PFSK-1 (cell line): ENCODE measurements around the gene GLT6D1.

ENCODE experiments used
- FOXP2 ChIP-seq: optimal IDR thresholded peaks from 2 replicates; pipeline ENCODE3; 2011; ENCODE audit warnings: borderline replicate concordance, control low read depth, inconsistent platforms; ENCODE audit not compliant: insufficient read depth; ENCODE audit errors: extremely low read length, extremely low read depth
- POLR2AphosphoS5 ChIP-seq: IDR thresholded peaks from 2 replicates; pipeline ENCODE4 v1.6.1; 2012; ENCODE audit warnings: low read depth, mild to moderate bottlenecking, control low read depth, low read length, moderate library complexity
- REST ChIP-seq, 2 experiments: IDR thresholded peaks; 2 replicates each; pipeline versions ENCODE4 v1.6.1 to v1.8.0; 2011 to 2012; ENCODE audit warnings: low read depth in 2 of 2, low read length in 2 of 2, control low read depth in 1 of 2, inconsistent platforms in 1 of 2, mild to moderate bottlenecking in 1 of 2, moderate library complexity in 1 of 2; ENCODE audit not compliant: insufficient read depth in 1 of 2
- SIN3A ChIP-seq: IDR thresholded peaks from 2 replicates; pipeline ENCODE4 v1.6.1; 2012; ENCODE audit warnings: mild to moderate bottlenecking, low read length, moderate library complexity, borderline replicate concordance; ENCODE audit not compliant: insufficient read depth
- TAF1 ChIP-seq: IDR thresholded peaks from 2 replicates; pipeline ENCODE4 v1.6.1; 2012; ENCODE audit warnings: low read length, control low read depth, borderline replicate concordance; ENCODE audit not compliant: insufficient read depth

Gene GLT6D1

GRCh38 chr9:135613946-135614805 lies 25.2 kb downstream of the GLT6D1 start:
- no peak for TF ChIP-seq TAF1
- no peak for TF ChIP-seq REST (IDR thresholded peaks at IDR 0.05; ENCODE audit: insufficient read depth in 1 of 2, low read depth in 2 of 2, low read length in 2 of 2)
- no peak for TF ChIP-seq SIN3A

- TF ChIP-seq TAF1 = no peak
These were observed 26.1 kb downstream of the GLT6D1 start for GRCh38 chr9:135612981-135613910.

DNA sequence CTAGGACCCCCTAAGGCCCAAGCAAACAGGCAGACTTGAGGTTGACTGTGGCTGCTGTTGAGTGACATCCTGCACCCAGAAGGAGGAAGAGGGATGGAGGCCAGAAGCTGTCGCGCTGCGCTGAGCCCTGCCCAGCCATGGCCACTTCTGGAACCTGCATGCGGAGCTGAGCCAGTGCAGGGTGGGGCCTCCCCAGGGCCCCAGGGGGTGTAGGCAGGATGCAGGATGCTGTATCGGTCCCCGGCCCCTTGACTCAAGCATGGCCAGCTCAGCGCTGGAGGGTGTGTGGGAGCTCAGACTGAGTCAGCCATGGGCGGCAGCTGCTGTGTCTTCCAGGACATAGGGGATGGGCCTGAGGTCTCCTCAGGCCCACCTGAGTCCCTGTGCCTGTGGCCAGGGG lies 26.9 kb downstream of the GLT6D1 start:
- no peak for TF ChIP-seq FOXP2
- TF ChIP-seq SIN3A = no peak
- TF ChIP-seq REST (IDR thresholded peaks at IDR 0.05; ENCODE audit: insufficient read depth in 1 of 2, low read depth in 2 of 2, low read length in 2 of 2) = no peak
- no peak for TF ChIP-seq POLR2AphosphoS5
- no peak for TF ChIP-seq TAF1

DNA sequence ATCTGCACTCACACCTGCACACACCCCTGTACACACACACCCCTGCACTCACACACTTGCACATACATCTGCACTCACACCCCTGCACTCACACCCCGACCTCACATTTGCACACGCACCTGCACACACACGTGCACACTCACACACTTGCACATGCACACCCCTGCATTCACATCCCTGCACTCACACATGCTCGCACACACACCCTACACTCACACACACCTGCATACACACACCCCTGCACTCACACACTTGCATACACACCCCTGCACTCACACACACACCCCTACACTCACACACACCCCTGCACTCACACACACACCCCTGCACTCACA lies 27.5 kb downstream of the GLT6D1 start:
- TF ChIP-seq REST (IDR thresholded peaks at IDR 0.05; ENCODE audit: insufficient read depth in 1 of 2, low read depth in 2 of 2, low read length in 2 of 2) (no peak), FOXP2 (no peak), POLR2AphosphoS5 (no peak), SIN3A (no peak), TAF1 (no peak)

DNA sequence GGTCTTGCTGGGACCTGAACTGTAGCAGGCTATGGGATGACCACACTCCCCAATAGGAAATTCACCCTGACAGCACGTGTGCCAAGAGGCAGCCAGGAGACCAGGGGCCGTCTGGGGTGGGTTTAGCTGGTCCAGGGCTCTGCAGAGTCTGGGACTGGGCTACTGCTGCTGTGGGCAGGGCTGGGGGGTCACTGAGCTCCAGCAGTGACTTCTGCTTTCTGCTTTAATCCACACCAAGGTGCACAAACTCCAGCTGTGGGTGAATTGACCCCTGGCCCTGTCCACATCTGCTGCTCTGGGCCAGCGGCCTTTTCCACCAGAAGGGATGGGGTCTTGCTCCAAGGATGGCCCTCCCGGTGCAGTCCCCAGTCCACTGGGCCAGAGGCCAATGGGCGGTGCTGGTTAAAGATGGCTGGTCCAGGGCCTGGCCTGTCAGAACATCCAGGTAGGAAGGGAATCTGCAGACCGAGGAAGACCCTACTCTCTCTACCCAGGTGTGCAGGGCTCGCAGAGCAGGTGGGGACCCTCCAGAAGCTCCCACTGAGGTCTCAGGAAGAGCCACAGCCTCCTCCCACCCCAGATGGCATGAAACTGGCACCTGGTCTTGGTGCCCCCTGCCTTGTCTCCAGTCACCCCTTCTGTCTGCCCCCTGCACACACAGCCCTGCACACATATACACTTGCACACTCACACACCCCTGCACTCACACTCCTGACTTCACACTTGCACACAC lies 28.0 kb downstream of the GLT6D1 start:
- TF ChIP-seq REST (IDR thresholded peaks at IDR 0.05; ENCODE audit: insufficient read depth in 1 of 2, low read depth in 2 of 2, low read length in 2 of 2) (no peak), TAF1 (no peak), SIN3A (no peak), FOXP2 (no peak), POLR2AphosphoS5 (no peak)
